Natural killer cell (primary cell): Measurements from ENCODE around the gene TFR2. TPM values are rescaled to one million over a fixed set of nuclear protein-coding genes. Genes with fewer than 3 reads are reported as not detected.
A peak's percentile ranks its signal among the peaks of the same experiment; 100 is the strongest.

Experiments used
- ATAC-seq, 3 donors: fragments of 150-1000 bp in 2 of 3; fragments of 200-7000 bp in 1 of 3; cut with Tn5 transposase; 1 replicate in 1 of 3; 2 replicates in 2 of 3; pipeline ENCODE4 v1.10.0; 2021; ENCODE audit warnings: mild to moderate bottlenecking in 2 of 3, moderate library complexity in 2 of 3
- DNase-seq, 2 donors: peaks; one replicate each; pipeline versions ENCODE4 v3.0.0 to v3.0.0-alpha.2; 2013 to 2021; ENCODE audit warnings: mixed read lengths in 1 of 2
- H3K27ac ChIP-seq: one replicate; pipeline ENCODE4 v1.5.1; 2013; ENCODE audit warnings: mild to moderate bottlenecking, low read length
- H3K27me3 ChIP-seq: one replicate; pipeline ENCODE4 v1.6.1; 2013; ENCODE audit warnings: low read length; ENCODE audit not compliant: control insufficient read depth, insufficient read depth
- H3K36me3 ChIP-seq: one replicate; pipeline ENCODE4 v1.6.1; 2013; ENCODE audit warnings: low read length; ENCODE audit not compliant: control insufficient read depth, insufficient read depth
- H3K4me1 ChIP-seq: one replicate; pipeline ENCODE4 v1.6.1; 2013; ENCODE audit warnings: low read length; ENCODE audit not compliant: control insufficient read depth, insufficient read depth
- H3K4me3 ChIP-seq: one replicate; pipeline ENCODE4 v1.5.1; 2013; ENCODE audit warnings: low read length
- H3K9me3 ChIP-seq: one replicate; pipeline ENCODE4 v1.6.1; 2013; ENCODE audit warnings: low read length; ENCODE audit not compliant: control insufficient read depth, insufficient read depth
- H3K27ac Mint-ChIP-seq, 2 donors: one replicate each; pipeline ENCODE4 v1.8.0; 2022; ENCODE audit warnings: mild to moderate bottlenecking in 2 of 2, mixed read lengths in 2 of 2, moderate library complexity in 1 of 2
- H3K27me3 Mint-ChIP-seq, 2 donors: one replicate each; pipeline ENCODE4 v1.8.0; 2022; ENCODE audit warnings: low read depth in 2 of 2, mixed read lengths in 2 of 2
- H3K36me3 Mint-ChIP-seq: one replicate; pipeline ENCODE4 v1.8.0; 2022; ENCODE audit warnings: mixed read lengths
- H3K4me1 Mint-ChIP-seq, 2 donors: one replicate each; pipeline ENCODE4 v1.8.0; 2022; ENCODE audit warnings: mixed read lengths in 2 of 2
- H3K4me3 Mint-ChIP-seq: one replicate; pipeline ENCODE4 v1.8.0; 2022; ENCODE audit warnings: mild to moderate bottlenecking, moderate library complexity, mixed read lengths
- H3K9me3 Mint-ChIP-seq, 2 donors: one replicate each; pipeline ENCODE4 v1.8.0; 2022; ENCODE audit warnings: mixed read lengths in 2 of 2
- CTCF ChIP-seq: fragments of 200-600 bp; IDR thresholded peaks from one replicate; pipeline ENCODE4 v1.8.0; 2022; ENCODE audit warnings: antibody characterized with exemption
- WGBS: methylation state at CpG from one replicate; pipeline ENCODE4 v1.1.7; 2013; ENCODE audit warnings: missing lambda C conversion rate; ENCODE audit not compliant: insufficient coverage; 5-methylcytosine and 5-hydroxymethylcytosine counted together
- intact Hi-C: fragments of 100-400 bp; cut with micrococcal nuclease; formaldehyde crosslinking; loops from one replicate; pipeline ENCODE4 v1.14.2; 2022
- total RNA-seq, 4 donors: library from RNA; stranded (reverse); fragments of 120-200 nt in 1 of 4; gene quantifications; one replicate each; pipeline versions ENCODE4 v1.2.3 to v1.2.4, GENCODE V29; 2013 to 2022

TFR2 gene
- total RNA-seq, 3 donors from 2014 or later (not counting 1 experiment from before 2014, with no cell fraction given), result 9.8 to 13.8 (median 12.0) TPM

GRCh38 chr7:100674411-100675104, 33.2 kb upstream of the TFR2 start:
- no peaks in the 10 kb centered on the region for H3K36me3 Mint-ChIP-seq
- Histone ChIP-seq H3K9me3 (no peaks in the 10 kb centered on the region), H3K4me3 (peak overlapping the region; percentile 99), H3K4me1 (peaks cover 24% of the 10 kb centered on the region), H3K27me3 (no peaks in the 10 kb centered on the region), H3K27ac (peak overlapping the region; percentile 99), H3K36me3 (peaks cover 33% of the 10 kb centered on the region)
- ATAC-seq (no peak), DNase-seq (peak in 1 of 2 donors; percentile 56)
- no peaks in the 10 kb centered on the region for H3K9me3 Mint-ChIP-seq
- intact Hi-C loops, result loop anchor here (2.0 to 10.0 kb wide), 3 partner anchors 42 to 570 kb away; partner anchors contain the start of genes AP4M1, FBXO24, LRCH4 and MCM7
- no peaks in the 10 kb centered on the region for H3K27me3 Mint-ChIP-seq
- peaks cover 0 to 34% of the 10 kb centered on the region in 2 donors for H3K4me1 Mint-ChIP-seq
- TF ChIP-seq CTCF, result no peak
- under 1% methylated on average over 42 of the region's 43 CpGs for WGBS
- peak overlapping the region; percentile 95 for H3K4me3 Mint-ChIP-seq
- peak overlapping the region; percentile 90 to 97 for H3K27ac Mint-ChIP-seq

GRCh38 chr7:100673942-100674410, 32.6 kb upstream of the TFR2 start:
- intact Hi-C loops, result loop anchor here (1.0 to 10.0 kb wide), 4 partner anchors 42 to 569 kb away; partner anchors contain the start of genes AP4M1, FBXO24, LRCH4 and MCM7
- no peak for ATAC-seq
- no peaks in the 10 kb centered on the region for H3K27me3 Mint-ChIP-seq
- no peaks in the 10 kb centered on the region for H3K9me3 Mint-ChIP-seq
- H3K27ac Mint-ChIP-seq, result peak overlapping the region; percentile 90 to 97
- H3K4me3 Mint-ChIP-seq, result peak overlapping the region; percentile 95
- Histone ChIP-seq H3K36me3 (peaks cover 27% of the 10 kb centered on the region), H3K9me3 (no peaks in the 10 kb centered on the region), H3K4me1 (peaks cover 19% of the 10 kb centered on the region), H3K4me3 (peak overlapping the region; percentile 99), H3K27ac (peak overlapping the region; percentile 99), H3K27me3 (no peaks in the 10 kb centered on the region)
- H3K36me3 Mint-ChIP-seq, result no peaks in the 10 kb centered on the region
- no peak for DNase-seq
- no peak for TF ChIP-seq CTCF
- 0% methylated on average over 32 of the region's 34 CpGs for WGBS
- H3K4me1 Mint-ChIP-seq, result peaks cover 0 to 29% of the 10 kb centered on the region in 2 donors

- intact Hi-C loops, result loop anchor here (1.0 to 10.0 kb wide), 3 partner anchors 41 to 569 kb away; partner anchors contain the start of genes AP4M1, MCM7 and MOSPD3
- H3K27ac Mint-ChIP-seq, result peak within 1 kb of the TSS; percentile 90 to 97
- peaks cover 0 to 29% of the 10 kb centered on the region in 2 donors for H3K4me1 Mint-ChIP-seq
- no peaks in the 10 kb centered on the region for H3K36me3 Mint-ChIP-seq
- H3K9me3 Mint-ChIP-seq, result no peaks in the 10 kb centered on the region
- TF ChIP-seq CTCF, result no peak
- no peaks in the 10 kb centered on the region for H3K27me3 ChIP-seq
- WGBS, result 0% methylated on average over 65 of the region's 65 CpGs
- H3K9me3 ChIP-seq, result no peaks in the 10 kb centered on the region
- peak within 1 kb of the TSS; percentile 99 for H3K4me3 ChIP-seq
- DNase-seq, result peak; percentile 93 to 97
- peaks cover 22% of the 10 kb centered on the region for H3K36me3 ChIP-seq
- no peaks in the 10 kb centered on the region for H3K27me3 Mint-ChIP-seq
- peak within 1 kb of the TSS; percentile 99 for H3K27ac ChIP-seq
- H3K4me1 ChIP-seq, result peaks cover 19% of the 10 kb centered on the region
- H3K4me3 Mint-ChIP-seq, result peak within 1 kb of the TSS; percentile 95
- peak; percentile 56 to 81 (median 59) for ATAC-seq
These were observed 32.1 kb upstream of the TFR2 start, which contains the start of gene GNB2 for GRCh38 chr7:100673302-100673941. TSS of gene GNB2 (plus strand) at chr7:100673740. CDS start at chr7:100676266, 2,526 bp downstream.
